GM10847 (cell line): ENCODE measurements around the gene TTC9B.

ENCODE experiments used
- POLR2A ChIP-seq: IDR thresholded peaks from 2 replicates; pipeline ENCODE4 v1.6.1; 2011; ENCODE audit not compliant: insufficient read length; ENCODE audit errors: extremely low read depth

The TTC9B gene

GRCh38 chr19:40239415-40240226, 21.4 kb upstream of the TTC9B start:
- no peak for TF ChIP-seq POLR2A

GRCh38 chr19:40238775-40239174, 20.6 kb upstream of the TTC9B start:
- no peak for TF ChIP-seq POLR2A

GRCh38 chr19:40237791-40238190, 19.6 kb upstream of the TTC9B start:
- no peak for TF ChIP-seq POLR2A

- TF ChIP-seq POLR2A = no peak
Measured at GRCh38 chr19:40236366-40236765, 18.2 kb upstream of the TTC9B start.

GRCh38 chr19:40236026-40236355, 17.8 kb upstream of the TTC9B start:
- TF ChIP-seq POLR2A = no peak

GRCh38 chr19:40235238-40236025, 17.2 kb upstream of the TTC9B start:
- no peak for TF ChIP-seq POLR2A

- no peak for TF ChIP-seq POLR2A
Measured at GRCh38 chr19:40234429-40235237, 16.4 kb upstream of the TTC9B start.

GRCh38 chr19:40233811-40234389, 15.7 kb upstream of the TTC9B start:
- no peak for TF ChIP-seq POLR2A

GRCh38 chr19:40232949-40233810, 15.0 kb upstream of the TTC9B start:
- TF ChIP-seq POLR2A = no peak

GRCh38 chr19:40232479-40232878, 14.3 kb upstream of the TTC9B start:
- no peak for TF ChIP-seq POLR2A

GRCh38 chr19:40231544-40232424, 13.6 kb upstream of the TTC9B start:
- TF ChIP-seq POLR2A = no peak

GRCh38 chr19:40231057-40231456, 12.9 kb upstream of the TTC9B start:
- TF ChIP-seq POLR2A = no peak

GRCh38 chr19:40229926-40230417, 11.8 kb upstream of the TTC9B start:
- no peak for TF ChIP-seq POLR2A
